Right renal pelvis (tissue), 4 donors: ENCODE results near the gene NOM1. TPM values are rescaled to one million over a fixed set of nuclear protein-coding genes. Genes with fewer than 3 reads are reported as not detected.

Source experiments
- DNase-seq, 4 donors: peaks; one replicate each; pipeline ENCODE4 v3.0.0-alpha.2; 2013; ENCODE audit warnings: low read depth in 4 of 4, low spot score in 3 of 4, missing footprints in 1 of 4
- polyA plus RNA-seq, 4 donors: library from polyadenylated mRNA; unstranded; fragments of 120-200 nt; gene quantifications; one replicate each; pipeline ENCODE4 v1.2.1, GENCODE V29; 2013; ENCODE audit not compliant: insufficient read length in 4 of 4

NOM1 gene
- polyA plus RNA-seq, 4 donors, result 14.8 to 19.8 (median 17.1) TPM

DNA sequence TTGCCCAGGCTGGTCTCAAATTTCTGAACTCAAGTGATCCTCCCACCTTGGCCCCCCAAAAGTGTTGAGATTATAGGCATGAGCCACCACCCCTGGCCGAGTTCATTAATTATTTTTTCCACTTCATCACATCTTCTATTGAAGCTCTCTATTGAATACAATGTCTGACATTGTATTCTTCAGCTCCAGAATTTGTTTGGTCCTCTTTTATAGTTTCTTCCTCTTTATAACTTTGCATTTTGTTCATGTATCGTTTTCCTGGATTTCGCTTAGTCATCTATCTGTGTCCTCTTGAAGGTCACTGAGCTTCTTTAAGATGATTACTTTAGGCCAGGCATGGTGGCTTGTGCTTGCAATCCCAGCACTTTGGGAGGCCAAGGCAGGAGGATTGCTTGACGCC lies 30.2 kb downstream of the NOM1 start:
- no peak for DNase-seq

GRCh38 chr7:156984174-156984891 lies 34.8 kb downstream of the NOM1 start:
- DNase-seq, result no peak

- no peak for DNase-seq
These were observed 35.8 kb downstream of the NOM1 start for GRCh38 chr7:156985101-156985992.

- DNase-seq, result no peak
These were observed 36.9 kb downstream of the NOM1 start for GRCh38 chr7:156986378-156986777.

- no peak for DNase-seq
These were observed 39.1 kb downstream of the NOM1 start for GRCh38 chr7:156988343-156989185.

- DNase-seq, result no peak
These were observed 40.4 kb downstream of the NOM1 start for GRCh38 chr7:156989766-156990535.

- DNase-seq, result no peak
These were observed 43.8 kb downstream of the NOM1 start for GRCh38 chr7:156993021-156993924.

DNA sequence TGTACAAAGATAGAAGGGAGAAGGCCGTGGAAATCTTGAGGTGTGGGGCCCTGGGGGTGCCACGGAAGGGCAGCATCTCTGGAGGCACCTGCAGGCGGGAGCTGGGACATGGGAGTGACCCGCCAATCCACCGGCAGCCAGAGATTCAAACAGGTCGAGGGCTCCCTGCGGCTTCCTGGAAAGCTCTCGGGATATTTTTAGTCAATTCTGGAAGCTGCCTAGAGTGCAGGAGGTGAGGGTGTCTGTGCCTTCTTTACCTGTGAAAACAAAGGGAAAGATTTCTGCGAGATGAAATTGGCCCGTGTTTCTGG lies 44.4 kb downstream of the NOM1 start:
- DNase-seq, result no peak

DNA sequence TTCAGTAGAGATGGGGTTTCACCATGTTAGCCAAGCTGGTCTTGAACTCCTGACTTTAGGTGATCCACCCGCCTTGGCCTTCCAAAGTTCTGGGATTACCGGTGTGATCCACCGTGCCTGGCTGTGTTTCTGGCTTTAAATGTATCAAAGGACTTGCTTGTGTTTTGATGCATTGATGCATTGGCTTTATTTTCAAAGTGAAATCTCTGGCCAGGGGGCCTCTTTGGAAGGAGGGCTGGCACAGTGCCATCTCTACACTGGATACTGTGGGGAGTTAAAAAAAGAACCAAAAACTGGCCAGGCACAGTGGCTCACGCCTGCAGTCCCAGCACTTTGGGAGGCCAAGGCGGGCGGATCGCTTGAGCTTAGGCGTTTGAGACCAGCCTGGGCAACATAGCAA lies 44.9 kb downstream of the NOM1 start:
- DNase-seq, result no peak

DNA sequence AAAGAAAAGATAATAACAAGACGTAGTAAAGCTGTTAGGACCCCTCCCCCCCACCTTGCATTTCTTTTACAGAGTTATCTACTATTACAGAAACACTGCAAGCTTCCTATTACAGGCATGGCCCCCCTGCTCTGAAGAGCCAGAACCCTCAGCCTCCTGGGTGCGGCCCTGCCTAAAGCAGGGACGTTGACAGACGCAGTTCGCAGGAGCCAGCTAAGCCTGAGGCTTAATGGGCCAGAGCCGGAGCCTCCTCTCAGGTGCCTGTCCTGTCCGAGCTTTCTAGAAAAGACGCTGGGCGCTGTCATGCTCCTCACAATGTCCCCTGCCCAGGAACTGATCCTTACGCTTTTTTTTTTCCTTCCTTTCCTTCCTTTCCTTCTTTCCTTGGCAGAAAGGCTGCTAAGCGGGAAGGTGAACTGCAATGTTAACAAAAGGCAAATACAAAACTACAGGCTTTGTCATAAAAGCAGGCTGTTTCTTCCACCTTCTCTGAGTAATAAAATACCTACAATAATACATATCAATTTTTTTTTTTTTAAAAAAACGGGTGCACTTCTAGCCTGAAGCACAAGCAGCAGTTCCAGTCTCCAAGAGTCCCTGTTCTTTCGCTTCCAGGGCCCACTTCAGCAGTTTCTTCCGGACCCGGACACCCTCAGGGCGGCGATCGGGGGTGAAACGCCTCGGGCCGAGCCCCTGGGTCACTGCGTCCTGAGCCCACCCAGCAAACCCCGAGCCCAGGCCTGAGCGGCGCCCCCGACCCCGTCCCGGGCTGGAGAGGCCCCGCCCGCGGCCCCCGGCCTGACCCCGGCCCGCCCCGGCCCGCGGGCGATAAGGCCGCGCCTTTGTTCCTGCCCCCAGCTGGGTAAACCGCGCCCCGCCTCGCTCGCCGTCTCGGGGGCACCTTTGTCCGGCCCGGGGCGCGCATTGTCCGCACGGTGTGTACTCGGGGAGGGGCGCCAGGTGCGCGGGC lies 49.8 kb downstream of the NOM1 start:
- DNase-seq, result no peak

DNA sequence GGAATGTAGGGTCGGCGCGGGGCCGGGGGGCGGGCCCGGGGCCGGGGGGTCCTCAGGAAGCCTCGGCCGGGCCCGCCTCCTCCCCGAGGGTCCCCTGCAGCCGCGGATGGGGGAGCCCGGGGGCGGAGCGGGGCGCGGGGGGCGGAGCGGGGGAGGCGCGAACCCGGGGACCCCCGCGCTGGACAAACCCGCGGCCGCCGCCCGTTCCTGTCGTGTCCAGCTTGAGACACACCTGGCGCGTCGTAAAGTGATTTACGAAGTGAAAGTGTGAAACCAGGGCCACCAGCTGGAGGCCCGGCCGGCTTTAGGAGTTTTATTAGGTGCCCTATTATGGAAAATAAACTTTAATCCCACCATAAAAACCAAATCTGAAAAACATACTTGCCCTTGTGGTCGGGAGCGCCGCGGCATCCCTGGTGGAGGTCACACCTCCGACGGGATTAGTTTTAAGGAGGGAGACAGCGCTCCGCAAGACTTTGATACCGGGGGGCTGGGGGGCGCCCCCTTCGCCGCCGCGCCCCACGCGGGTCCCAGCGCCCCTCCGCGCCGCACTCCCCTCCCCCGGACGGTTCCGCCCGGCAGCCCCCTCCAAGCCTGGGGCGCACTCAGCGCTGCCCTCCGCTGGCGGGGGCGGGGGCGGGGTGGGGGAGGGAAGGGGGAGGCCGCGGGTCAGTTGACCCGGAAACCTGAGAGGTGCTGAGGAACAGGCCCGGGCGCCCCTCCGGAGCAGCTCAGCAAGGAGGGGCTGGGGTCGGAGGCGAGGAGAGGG lies 50.6 kb downstream of the NOM1 start:
- no peak for DNase-seq

GRCh38 chr7:157000741-157001653 lies 51.5 kb downstream of the NOM1 start:
- no peak for DNase-seq

DNA sequence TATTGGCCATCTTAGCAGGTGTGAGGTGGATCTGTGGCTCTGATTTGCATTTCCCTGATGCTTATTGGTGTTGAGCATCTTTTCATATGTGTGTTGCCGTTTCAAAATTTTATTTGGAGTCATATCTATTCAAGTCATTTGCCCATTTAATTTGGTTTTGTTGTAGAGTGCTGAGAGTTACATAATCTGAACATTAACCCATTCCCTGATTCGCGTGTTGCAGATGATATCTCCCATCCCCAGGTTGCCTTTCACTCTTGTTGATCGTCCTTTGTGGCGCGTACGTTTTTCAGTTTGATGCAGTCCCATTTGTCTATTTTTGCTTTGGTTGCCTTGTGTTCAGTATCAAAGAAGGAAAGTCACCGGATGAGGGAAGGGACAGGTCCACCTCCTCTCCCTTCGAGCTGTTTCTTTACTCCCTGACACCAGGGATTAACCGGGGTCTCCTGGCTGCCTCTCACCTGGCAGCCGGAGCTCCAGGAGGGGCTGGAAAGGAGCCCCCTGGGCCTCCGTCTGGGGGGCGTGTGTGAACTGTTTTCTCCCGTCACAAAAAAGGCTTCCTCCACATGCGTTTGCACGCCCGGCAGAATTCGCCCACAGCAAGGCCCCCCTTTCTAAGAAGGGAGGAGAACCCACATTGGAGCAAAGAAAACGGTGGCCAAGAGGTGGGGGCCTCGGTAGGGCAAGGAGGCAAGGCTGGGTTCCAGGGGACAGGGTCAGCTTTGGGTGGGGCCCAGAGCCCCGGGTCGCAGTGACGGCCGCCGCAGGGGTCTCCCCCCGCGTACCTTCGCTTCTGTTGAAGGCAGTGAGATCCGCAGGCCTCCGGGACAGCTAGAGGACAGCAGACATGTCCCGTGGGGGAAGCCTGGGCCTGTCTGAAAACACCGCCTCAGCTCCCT lies 52.7 kb downstream of the NOM1 start:
- no peak for DNase-seq

DNA sequence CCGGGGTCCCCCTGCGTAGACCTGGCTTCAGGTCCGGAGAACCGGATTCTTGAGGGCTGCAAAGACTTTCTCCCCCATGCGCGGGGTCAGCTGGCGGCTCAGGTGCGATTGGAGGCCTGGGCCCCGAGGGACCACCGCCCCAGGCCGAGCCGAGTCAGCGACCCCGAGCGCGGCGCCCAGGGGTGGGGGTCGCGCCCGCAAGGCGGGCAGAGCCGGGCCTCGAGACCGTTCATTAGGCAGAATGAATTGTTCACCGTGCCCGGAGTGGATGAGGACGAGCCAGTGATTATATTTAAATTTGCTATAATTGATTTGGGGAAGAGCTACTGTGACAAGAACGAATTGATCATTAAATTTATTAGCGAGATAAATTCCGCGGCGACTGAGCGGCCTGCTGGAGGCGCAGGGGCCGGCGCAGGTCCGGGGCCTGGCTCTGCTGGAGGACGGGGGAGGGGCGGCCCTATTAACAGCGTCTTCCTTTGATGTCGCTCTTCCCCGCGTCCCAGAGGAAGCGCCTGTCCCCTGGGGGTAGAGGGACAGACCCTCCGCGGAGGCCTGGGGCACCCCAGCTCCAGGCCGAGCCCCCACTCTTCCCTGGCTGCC lies 53.4 kb downstream of the NOM1 start:
- no peak for DNase-seq

GRCh38 chr7:157003445-157003755 lies 53.9 kb downstream of the NOM1 start:
- DNase-seq, result no peak
